Fibroblast of villous mesenchyme (primary cell): ENCODE measurements around the gene RILPL1. TPM values are rescaled to one million over a fixed set of nuclear protein-coding genes. Genes with fewer than 3 reads are reported as not detected.
A peak's percentile ranks its signal among the peaks of the same experiment; 100 is the strongest.
"Not testable (repeated sequence)": the region's sequence is repeated elsewhere in the genome, so short reads cannot be mapped to it uniquely, and the experiment has no call there.

Experiments used
- DNase-seq: peaks from one replicate; pipeline ENCODE4 v3.0.0-alpha.2; 2010; ENCODE audit warnings: low read depth
- H3K4me3 ChIP-seq: 2 replicates; pipeline ENCODE4 v1.5.1; 2011; ENCODE audit warnings: low read depth, mild to moderate bottlenecking, low read length
- total RNA-seq: library from RNA; depleted of rRNA; stranded (reverse); fragments of >200 nt; gene quantifications from 2 replicates; pipeline ENCODE4 v1.2.3, GENCODE V29; 2012
- TF ChIP-seq, protein P1 (sequence below): IDR thresholded peaks from 2 replicates; pipeline ENCODE4 v1.5.1; 2012; ENCODE audit warnings: low read depth, mild to moderate bottlenecking, low read length; ENCODE audit not compliant: insufficient read depth

RILPL1 gene
- total RNA-seq, 1 donor: 13.4 TPM

- no peak for DNase-seq
- H3K4me3 ChIP-seq: no peak overlapping the region
- TF ChIP-seq, protein P1, sequence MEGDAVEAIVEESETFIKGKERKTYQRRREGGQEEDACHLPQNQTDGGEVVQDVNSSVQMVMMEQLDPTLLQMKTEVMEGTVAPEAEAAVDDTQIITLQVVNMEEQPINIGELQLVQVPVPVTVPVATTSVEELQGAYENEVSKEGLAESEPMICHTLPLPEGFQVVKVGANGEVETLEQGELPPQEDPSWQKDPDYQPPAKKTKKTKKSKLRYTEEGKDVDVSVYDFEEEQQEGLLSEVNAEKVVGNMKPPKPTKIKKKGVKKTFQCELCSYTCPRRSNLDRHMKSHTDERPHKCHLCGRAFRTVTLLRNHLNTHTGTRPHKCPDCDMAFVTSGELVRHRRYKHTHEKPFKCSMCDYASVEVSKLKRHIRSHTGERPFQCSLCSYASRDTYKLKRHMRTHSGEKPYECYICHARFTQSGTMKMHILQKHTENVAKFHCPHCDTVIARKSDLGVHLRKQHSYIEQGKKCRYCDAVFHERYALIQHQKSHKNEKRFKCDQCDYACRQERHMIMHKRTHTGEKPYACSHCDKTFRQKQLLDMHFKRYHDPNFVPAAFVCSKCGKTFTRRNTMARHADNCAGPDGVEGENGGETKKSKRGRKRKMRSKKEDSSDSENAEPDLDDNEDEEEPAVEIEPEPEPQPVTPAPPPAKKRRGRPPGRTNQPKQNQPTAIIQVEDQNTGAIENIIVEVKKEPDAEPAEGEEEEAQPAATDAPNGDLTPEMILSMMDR: no peak
Measured at GRCh38 chr12:123540899-123541662, 7.6 kb upstream of the RILPL1 start.

- H3K4me3 ChIP-seq, DNase-seq: not testable (repeated sequence)
Measured at GRCh38 chr12:123535952-123536351, 2.4 kb upstream of the RILPL1 start.

DNA sequence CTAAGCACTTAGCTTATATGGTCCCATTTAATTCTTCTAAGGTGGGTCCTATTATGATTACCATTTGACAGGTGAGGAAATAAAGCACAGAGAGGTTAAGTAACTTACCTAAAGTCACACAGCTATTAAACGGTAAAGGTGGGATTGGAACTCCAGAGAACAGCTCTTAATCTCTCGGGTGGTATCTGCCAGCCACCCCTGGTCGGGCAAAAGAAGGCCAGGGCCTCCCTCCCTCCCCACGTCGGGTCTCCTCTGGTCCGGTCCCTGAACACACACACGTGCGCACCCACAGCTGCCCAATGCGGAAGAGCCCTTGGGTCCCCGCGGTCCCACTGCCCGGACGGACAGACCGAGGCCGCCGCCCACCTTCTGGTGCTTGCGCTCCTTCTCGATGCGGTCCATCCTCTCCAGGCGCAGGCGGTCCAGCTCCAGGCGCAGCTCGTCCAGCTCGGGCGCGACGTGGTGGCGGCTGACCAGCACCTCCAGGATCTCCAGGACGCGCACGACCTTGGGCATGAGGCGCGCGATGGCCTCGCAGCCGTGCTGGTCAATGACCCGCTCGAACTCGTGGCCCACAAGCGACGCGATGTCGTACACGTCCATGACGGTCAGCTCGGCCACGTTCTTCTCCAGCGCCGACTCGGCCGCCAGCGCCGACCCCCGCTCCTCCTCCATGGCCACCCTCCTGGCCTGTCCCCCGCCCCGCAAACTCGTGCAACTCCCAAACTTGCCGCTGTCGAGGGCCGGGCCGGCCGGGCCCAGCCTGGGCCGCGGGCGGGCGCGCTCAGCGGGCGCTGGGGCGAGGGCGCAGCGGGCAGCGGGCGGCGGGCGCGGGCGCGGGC is 490 bp downstream of the RILPL1 start:
- peak overlapping the region; percentile 78 for H3K4me3 ChIP-seq

DNA sequence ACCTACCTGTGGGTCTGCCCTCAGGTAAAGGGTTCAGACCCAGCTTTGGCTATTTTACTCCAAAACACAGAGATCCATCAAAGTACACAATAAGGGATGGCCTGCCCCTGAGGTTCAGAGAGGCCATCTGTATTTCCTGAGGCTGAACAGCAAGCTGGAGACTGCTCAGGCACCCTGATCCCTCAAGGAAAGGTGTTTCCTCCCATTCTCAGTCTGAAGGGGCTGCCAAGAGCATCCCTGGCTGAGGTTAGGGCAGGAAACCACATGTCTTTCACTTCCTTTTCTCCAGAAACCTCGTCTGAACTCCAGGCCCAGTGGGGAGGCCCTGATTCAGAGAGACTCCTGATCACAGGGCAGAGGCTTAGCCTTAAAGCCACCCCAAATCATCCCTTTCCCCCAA is 1.5 kb downstream of the RILPL1 start:
- DNase-seq: peak; percentile 18
- TF ChIP-seq, protein P1: no peak
- peak overlapping the region; percentile 78 for H3K4me3 ChIP-seq

More for the DNA sequence above, 490 bp downstream of the RILPL1 start:
- TF ChIP-seq, protein P1: no peak
- peak; percentile 49 for DNase-seq

- TF ChIP-seq, protein P1: no peak
- no peak for DNase-seq
- H3K4me3 ChIP-seq: no peak overlapping the region
Measured at GRCh38 chr12:123531091-123531490, 2.4 kb downstream of the RILPL1 start.

- no peak for DNase-seq
- H3K4me3 ChIP-seq: no peak overlapping the region
- TF ChIP-seq, protein P1: no peak
Measured at GRCh38 chr12:123530668-123531067, 2.9 kb downstream of the RILPL1 start.

- DNase-seq: no peak
- H3K4me3 ChIP-seq: no peak overlapping the region
- TF ChIP-seq, protein P1: no peak
Measured at GRCh38 chr12:123529686-123530085, 3.8 kb downstream of the RILPL1 start.
